PC-3 (cell line): ENCODE measurements around the gene HYAL2. TPM values are rescaled to one million over a fixed set of nuclear protein-coding genes. Genes with fewer than 3 reads are reported as not detected.

Experiments used
- ATAC-seq: fragments of 200-7000 bp; cut with Tn5 transposase; 2 replicates; pipeline ENCODE4 v1.9.1; 2020; ENCODE audit warnings: mild to moderate bottlenecking, moderate library complexity
- BruUV-seq: library from RNA; stranded (reverse); fragments of 400-500 nt; replicated peaks from 2 replicates; lab custom pipeline; 2021; lab: Mats Ljungman, UMichigan
- CTCF ChIA-PET: fragments of 300-600 bp; sonication (Branson Sonifier 250); formaldehyde crosslinking; loops from one replicate; lab custom pipeline; 2022; ENCODE audit warnings: antibody characterized with exemption; lab: Charles Lee
- POLR2A ChIA-PET: fragments of 300-600 bp; sonication (Branson Sonifier 250); formaldehyde crosslinking; loops from one replicate; lab custom pipeline; 2022; ENCODE audit warnings: antibody characterized with exemption; ENCODE audit not compliant: unreplicated experiment; lab: Charles Lee
- DNase-seq: peaks from one replicate; pipeline ENCODE4 v3.0.0-alpha.2; 2015
- H2AFZ ChIP-seq: fragments of 300-600 bp; sonication (generic); 2 replicates; pipeline ENCODE4 v1.6.0; 2016; ENCODE audit warnings: antibody characterized with exemption, low read length
- H3F3A ChIP-seq: fragments of 300-600 bp; sonication (generic); one replicate; pipeline ENCODE4 v1.6.0; 2017; ENCODE audit warnings: antibody characterized with exemption, low read length, control low read depth, mild to moderate bottlenecking; ENCODE audit not compliant: unreplicated experiment
- H3K27ac ChIP-seq: fragments of 300-600 bp; sonication (generic); 2 replicates; pipeline ENCODE4 v1.5.1; 2016; ENCODE audit warnings: mild to moderate bottlenecking, low read length
- H3K27me3 ChIP-seq: fragments of 300-600 bp; sonication (generic); 2 replicates; pipeline ENCODE4 v1.6.1; 2016; ENCODE audit warnings: low read length, mixed read lengths
- H3K36me3 ChIP-seq: fragments of 300-600 bp; sonication (generic); 2 replicates; pipeline ENCODE4 v1.6.1; 2016; ENCODE audit warnings: low read depth, mixed run types, low read length, mixed read lengths
- H3K4me1 ChIP-seq: fragments of 300-600 bp; sonication (generic); 2 replicates; pipeline ENCODE4 v1.5.1; 2016; ENCODE audit warnings: low read length; ENCODE audit not compliant: insufficient read depth
- H3K4me2 ChIP-seq: fragments of 300-600 bp; sonication (generic); 2 replicates; pipeline ENCODE4 v1.6.0; 2016; ENCODE audit warnings: low read length
- H3K4me3 ChIP-seq: fragments of 300-600 bp; sonication (generic); 2 replicates; pipeline ENCODE4 v1.5.1; 2016; ENCODE audit warnings: mild to moderate bottlenecking, low read length, mixed read lengths
- H3K79me2 ChIP-seq: fragments of 300-600 bp; sonication (generic); 2 replicates; pipeline ENCODE4 v1.6.1; 2017; ENCODE audit warnings: low read length, mixed read lengths
- H3K9ac ChIP-seq: fragments of 300-600 bp; sonication (generic); 2 replicates; pipeline ENCODE4 v1.6.0; 2016; ENCODE audit warnings: mild to moderate bottlenecking, low read length
- H3K9me2 ChIP-seq: fragments of 300-600 bp; sonication (generic); replicated peaks from 2 replicates; pipeline ENCODE4 v1.6.1; 2016; ENCODE audit warnings: mixed run types, low read length, mixed read lengths
- H3K9me3 ChIP-seq: fragments of 300-600 bp; sonication (generic); 2 replicates; pipeline ENCODE4 v1.6.1; 2016; ENCODE audit warnings: low read length, mixed read lengths
- H4K20me1 ChIP-seq: fragments of 300-600 bp; sonication (generic); 2 replicates; pipeline ENCODE4 v1.6.1; 2016; ENCODE audit warnings: low read length, mixed read lengths
- CTCF ChIP-seq: fragments of 300-600 bp; sonication (generic); conservative IDR thresholded peaks from 2 replicates; pipeline ENCODE4 v1.5.1; 2017; ENCODE audit warnings: antibody characterized with exemption, low read depth, mild to moderate bottlenecking, low read length
- EZH2 ChIP-seq: fragments of 300-600 bp; sonication (generic); IDR thresholded peaks from one replicate; pipeline ENCODE4 v1.6.1; 2017; ENCODE audit warnings: antibody characterized with exemption, mild to moderate bottlenecking, low read length; ENCODE audit not compliant: unreplicated experiment
- EZH2phosphoT487 ChIP-seq: fragments of 300-600 bp; sonication (generic); IDR thresholded peaks from 2 replicates; pipeline ENCODE4 v1.6.1; 2018; ENCODE audit warnings: mild to moderate bottlenecking, antibody characterized with exemption, low read length, borderline replicate concordance
- intact Hi-C: fragments of 100-400 bp; cut with micrococcal nuclease; formaldehyde crosslinking; loops from 2 replicates; pipeline ENCODE4 v1.9.0; 2023
- total RNA-seq: library from RNA; depleted of rRNA; stranded (reverse); fragments of >200 nt; gene quantifications from 2 replicates; pipeline ENCODE4 v1.2.3, GENCODE V29; 2014

The HYAL2 gene
- total RNA-seq, 1 experiment from 2014 or later: 97.8 TPM

- Histone ChIP-seq H2AFZ (no peak overlapping the region), H3K4me3 (peak overlapping the region; percentile 97), H3K36me3 (peaks cover 6% of the 10 kb centered on the region), H3K4me2 (peak overlapping the region; percentile 99), H3K27ac (peak overlapping the region; percentile 86), H3K9me2 (no peaks in the 10 kb centered on the region), H3K79me2 (peaks cover 33% of the 10 kb centered on the region), H3F3A (peaks cover 13% of the 10 kb centered on the region), H3K4me1 (peaks cover 48% of the 10 kb centered on the region), H4K20me1 (no peaks in the 10 kb centered on the region), H3K9ac (peak overlapping the region; percentile 93), H3K9me3 (no peaks in the 10 kb centered on the region), H3K27me3 (no peaks in the 10 kb centered on the region)
- intact Hi-C loops: loop anchor here (5.0 kb wide), 1 partner anchor 123 kb away; no protein-coding TSS in a partner anchor
- BruUV-seq: no TSS peak
- CTCF ChIA-PET: no interaction called here
- POLR2A ChIA-PET: no interaction called here
- no peak for TF ChIP-seq EZH2phosphoT487
- no peak for TF ChIP-seq CTCF
- no peak for TF ChIP-seq EZH2
- ATAC-seq (no peak), DNase-seq (no peak)
Measured at GRCh38 chr3:50319894-50320625, 2.5 kb downstream of the HYAL2 start.

GRCh38 chr3:50319181-50319893, 3.2 kb downstream of the HYAL2 start:
- Histone ChIP-seq H3K9me2 (no peaks in the 10 kb centered on the region), H4K20me1 (no peaks in the 10 kb centered on the region), H3K79me2 (peaks cover 35% of the 10 kb centered on the region), H3F3A (peaks cover 13% of the 10 kb centered on the region), H3K4me2 (peak overlapping the region; percentile 88), H3K4me3 (no peak overlapping the region), H3K27me3 (no peaks in the 10 kb centered on the region), H3K4me1 (peaks cover 48% of the 10 kb centered on the region), H2AFZ (no peak overlapping the region), H3K36me3 (peaks cover 6% of the 10 kb centered on the region), H3K9ac (no peak overlapping the region), H3K9me3 (no peaks in the 10 kb centered on the region), H3K27ac (no peak overlapping the region)
- intact Hi-C loops: no loop called here
- TF ChIP-seq CTCF (no peak), EZH2phosphoT487 (no peak), EZH2 (no peak)
- no peak for ATAC-seq
- DNase-seq: no peak
- ChIA-PET CTCF (no interaction called here), POLR2A (no interaction called here)
- no TSS peak for BruUV-seq

GRCh38 chr3:50318615-50319014, 3.9 kb downstream of the HYAL2 start:
- Histone ChIP-seq H3K27me3 (no peaks in the 10 kb centered on the region), H3K4me1 (peaks cover 48% of the 10 kb centered on the region), H3K9ac (no peak overlapping the region), H2AFZ (no peak overlapping the region), H3K36me3 (peaks cover 6% of the 10 kb centered on the region), H3K9me3 (no peaks in the 10 kb centered on the region), H3K4me3 (no peak overlapping the region), H3K79me2 (peaks cover 35% of the 10 kb centered on the region), H3K27ac (no peak overlapping the region), H3K9me2 (no peaks in the 10 kb centered on the region), H4K20me1 (no peaks in the 10 kb centered on the region), H3K4me2 (peak overlapping the region; percentile 88), H3F3A (peaks cover 13% of the 10 kb centered on the region)
- BruUV-seq: no TSS peak
- ChIA-PET CTCF (no interaction called here), POLR2A (no interaction called here)
- no peak for DNase-seq
- intact Hi-C loops: no loop called here
- no peak for ATAC-seq
- no peak for TF ChIP-seq EZH2phosphoT487
- TF ChIP-seq EZH2: no peak
- no peak for TF ChIP-seq CTCF
